GM12878 (cell line): ENCODE results near the gene DNAJC5. TPM values are rescaled to one million over a fixed set of nuclear protein-coding genes. Genes with fewer than 3 reads are reported as not detected.
A peak's percentile ranks its signal among the peaks of the same experiment; 100 is the strongest.

Experiments
- BRCA1 ChIP-seq: IDR thresholded peaks from 2 replicates; pipeline ENCODE4 v1.6.1; 2011; ENCODE audit warnings: low read depth, low read length, improper control_type of control experiment
- MEF2B ChIP-seq: fragments of 450-650 bp; IDR thresholded peaks from 2 replicates; pipeline ENCODE4 v1.6.1; 2018; ENCODE audit warnings: mild to moderate bottlenecking, moderate library complexity; ENCODE audit not compliant: partially characterized antibody, poor library complexity, severe bottlenecking
- MTA3 ChIP-seq: IDR thresholded peaks from 2 replicates; pipeline ENCODE4 v1.6.1; 2012; ENCODE audit warnings: low read length, inconsistent platforms, borderline replicate concordance
- STAT1 ChIP-seq: fragments of 450-650 bp; conservative IDR thresholded peaks from 2 replicates; pipeline ENCODE4 v1.6.1; 2014; ENCODE audit warnings: antibody characterized with exemption, mild to moderate bottlenecking
- polyA plus RNA-seq, 11 experiments: library from polyadenylated mRNA; depleted of rRNA in 4 of 11; unstranded in 6 of 11; stranded (reverse) in 5 of 11; fragments of >200 nt; fragmentation: Nextera tagmentation in 4 of 11; fragmentation: Illumina TruSeq in 1 of 11; extraction: Ambion mirVana in 4 of 11; extraction: Trizol in 1 of 11; gene quantifications; 1 replicate in 1 of 11; 2 replicates in 10 of 11; pipeline versions ENCODE4 v1.2.1 to v1.2.3, GENCODE V29; 2011 to 2016; ENCODE audit warnings: inconsistent platforms in 2 of 11, missing spikeins in 2 of 11, low read depth in 1 of 11
- total RNA-seq, 4 experiments: library from RNA; depleted of rRNA in 3 of 4; stranded (reverse); fragments of >200 nt in 3 of 4; fragmentation: Illumina TruSeq in 1 of 4; extraction: Trizol in 1 of 4; gene quantifications; 2 replicates each; pipeline versions ENCODE4 v1.2.1 to v1.2.3, GENCODE V29; 2013 to 2021
- TF ChIP-seq, protein P1 (sequence below): fragments of 150-350 bp; IDR thresholded peaks from 2 replicates; pipeline ENCODE4 v1.6.1; 2014; ENCODE audit warnings: mild to moderate bottlenecking, low read depth, low read length
- TF ChIP-seq, protein P2 (sequence below): fragments of 450-650 bp; IDR thresholded peaks from 2 replicates; pipeline ENCODE4 v1.6.1; 2016; ENCODE audit warnings: mild to moderate bottlenecking, moderate library complexity, borderline replicate concordance
- TF ChIP-seq, protein P3 (sequence below): IDR thresholded peaks from 2 replicates; pipeline ENCODE4 v1.6.1; 2012; ENCODE audit warnings: improper control_type of control experiment, low read depth, low read length; ENCODE audit not compliant: insufficient replicate concordance
- TF ChIP-seq, protein P4 (sequence below): fragments of 450-650 bp; IDR thresholded peaks from 2 replicates; pipeline ENCODE4 v1.6.1; 2016; ENCODE audit warnings: mild to moderate bottlenecking

DNAJC5 gene
- total and polyA plus RNA-seq, 10 of the 15 experiments (the other 5 are each of a cell fraction or from before 2014, with no cell fraction given): 0.69 to 36.8 (median 17.0) TPM

DNA sequence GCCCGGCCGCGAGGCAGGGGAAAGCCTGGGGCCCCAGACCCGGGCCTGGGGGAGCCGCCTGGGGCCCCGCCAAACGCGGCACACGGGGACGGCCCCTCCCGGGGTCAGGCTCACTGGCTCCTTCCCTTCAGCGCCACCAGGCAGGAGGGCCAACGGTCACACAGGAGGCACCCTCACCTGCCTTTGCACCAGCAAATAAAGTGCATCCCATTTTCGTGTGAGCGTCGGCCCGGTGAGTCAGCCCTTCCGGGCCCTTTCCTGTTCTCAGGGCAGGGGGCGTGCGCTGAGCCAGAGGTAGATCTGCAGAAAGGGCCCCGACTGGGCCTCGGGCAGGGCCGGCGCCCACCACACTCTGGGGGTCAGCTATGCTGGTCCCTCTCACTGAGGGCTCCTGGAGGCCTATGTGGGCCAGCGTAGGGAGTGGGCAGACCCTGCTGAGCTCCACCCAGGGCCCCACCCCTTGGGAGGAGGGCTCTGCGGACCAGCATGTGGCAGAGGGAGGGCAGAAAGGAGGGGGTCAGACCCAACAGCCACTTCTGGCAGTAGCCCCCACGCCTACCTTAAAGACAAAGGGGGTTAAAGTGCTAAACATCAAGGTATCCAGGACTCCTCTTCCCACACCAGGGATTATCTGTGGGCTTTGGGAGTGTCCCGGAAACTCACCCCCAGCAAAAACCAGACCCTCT is 62.2 kb downstream of the DNAJC5 start (continued):
- 0 out of 2 replicates have a peak, but pooled peaks have one; percentile 60 for TF ChIP-seq STAT1
- no peak for TF ChIP-seq MTA3
- TF ChIP-seq BRCA1: no peak
- TF ChIP-seq, protein P1, sequence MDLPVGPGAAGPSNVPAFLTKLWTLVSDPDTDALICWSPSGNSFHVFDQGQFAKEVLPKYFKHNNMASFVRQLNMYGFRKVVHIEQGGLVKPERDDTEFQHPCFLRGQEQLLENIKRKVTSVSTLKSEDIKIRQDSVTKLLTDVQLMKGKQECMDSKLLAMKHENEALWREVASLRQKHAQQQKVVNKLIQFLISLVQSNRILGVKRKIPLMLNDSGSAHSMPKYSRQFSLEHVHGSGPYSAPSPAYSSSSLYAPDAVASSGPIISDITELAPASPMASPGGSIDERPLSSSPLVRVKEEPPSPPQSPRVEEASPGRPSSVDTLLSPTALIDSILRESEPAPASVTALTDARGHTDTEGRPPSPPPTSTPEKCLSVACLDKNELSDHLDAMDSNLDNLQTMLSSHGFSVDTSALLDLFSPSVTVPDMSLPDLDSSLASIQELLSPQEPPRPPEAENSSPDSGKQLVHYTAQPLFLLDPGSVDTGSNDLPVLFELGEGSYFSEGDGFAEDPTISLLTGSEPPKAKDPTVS: no peak
- TF ChIP-seq, protein P2, sequence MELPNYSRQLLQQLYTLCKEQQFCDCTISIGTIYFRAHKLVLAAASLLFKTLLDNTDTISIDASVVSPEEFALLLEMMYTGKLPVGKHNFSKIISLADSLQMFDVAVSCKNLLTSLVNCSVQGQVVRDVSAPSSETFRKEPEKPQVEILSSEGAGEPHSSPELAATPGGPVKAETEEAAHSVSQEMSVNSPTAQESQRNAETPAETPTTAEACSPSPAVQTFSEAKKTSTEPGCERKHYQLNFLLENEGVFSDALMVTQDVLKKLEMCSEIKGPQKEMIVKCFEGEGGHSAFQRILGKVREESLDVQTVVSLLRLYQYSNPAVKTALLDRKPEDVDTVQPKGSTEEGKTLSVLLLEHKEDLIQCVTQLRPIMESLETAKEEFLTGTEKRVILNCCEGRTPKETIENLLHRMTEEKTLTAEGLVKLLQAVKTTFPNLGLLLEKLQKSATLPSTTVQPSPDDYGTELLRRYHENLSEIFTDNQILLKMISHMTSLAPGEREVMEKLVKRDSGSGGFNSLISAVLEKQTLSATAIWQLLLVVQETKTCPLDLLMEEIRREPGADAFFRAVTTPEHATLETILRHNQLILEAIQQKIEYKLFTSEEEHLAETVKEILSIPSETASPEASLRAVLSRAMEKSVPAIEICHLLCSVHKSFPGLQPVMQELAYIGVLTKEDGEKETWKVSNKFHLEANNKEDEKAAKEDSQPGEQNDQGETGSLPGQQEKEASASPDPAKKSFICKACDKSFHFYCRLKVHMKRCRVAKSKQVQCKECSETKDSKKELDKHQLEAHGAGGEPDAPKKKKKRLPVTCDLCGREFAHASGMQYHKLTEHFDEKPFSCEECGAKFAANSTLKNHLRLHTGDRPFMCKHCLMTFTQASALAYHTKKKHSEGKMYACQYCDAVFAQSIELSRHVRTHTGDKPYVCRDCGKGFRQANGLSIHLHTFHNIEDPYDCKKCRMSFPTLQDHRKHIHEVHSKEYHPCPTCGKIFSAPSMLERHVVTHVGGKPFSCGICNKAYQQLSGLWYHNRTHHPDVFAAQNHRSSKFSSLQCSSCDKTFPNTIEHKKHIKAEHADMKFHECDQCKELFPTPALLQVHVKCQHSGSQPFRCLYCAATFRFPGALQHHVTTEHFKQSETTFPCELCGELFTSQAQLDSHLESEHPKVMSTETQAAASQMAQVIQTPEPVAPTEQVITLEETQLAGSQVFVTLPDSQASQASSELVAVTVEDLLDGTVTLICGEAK: no peak
- TF ChIP-seq, protein P3, sequence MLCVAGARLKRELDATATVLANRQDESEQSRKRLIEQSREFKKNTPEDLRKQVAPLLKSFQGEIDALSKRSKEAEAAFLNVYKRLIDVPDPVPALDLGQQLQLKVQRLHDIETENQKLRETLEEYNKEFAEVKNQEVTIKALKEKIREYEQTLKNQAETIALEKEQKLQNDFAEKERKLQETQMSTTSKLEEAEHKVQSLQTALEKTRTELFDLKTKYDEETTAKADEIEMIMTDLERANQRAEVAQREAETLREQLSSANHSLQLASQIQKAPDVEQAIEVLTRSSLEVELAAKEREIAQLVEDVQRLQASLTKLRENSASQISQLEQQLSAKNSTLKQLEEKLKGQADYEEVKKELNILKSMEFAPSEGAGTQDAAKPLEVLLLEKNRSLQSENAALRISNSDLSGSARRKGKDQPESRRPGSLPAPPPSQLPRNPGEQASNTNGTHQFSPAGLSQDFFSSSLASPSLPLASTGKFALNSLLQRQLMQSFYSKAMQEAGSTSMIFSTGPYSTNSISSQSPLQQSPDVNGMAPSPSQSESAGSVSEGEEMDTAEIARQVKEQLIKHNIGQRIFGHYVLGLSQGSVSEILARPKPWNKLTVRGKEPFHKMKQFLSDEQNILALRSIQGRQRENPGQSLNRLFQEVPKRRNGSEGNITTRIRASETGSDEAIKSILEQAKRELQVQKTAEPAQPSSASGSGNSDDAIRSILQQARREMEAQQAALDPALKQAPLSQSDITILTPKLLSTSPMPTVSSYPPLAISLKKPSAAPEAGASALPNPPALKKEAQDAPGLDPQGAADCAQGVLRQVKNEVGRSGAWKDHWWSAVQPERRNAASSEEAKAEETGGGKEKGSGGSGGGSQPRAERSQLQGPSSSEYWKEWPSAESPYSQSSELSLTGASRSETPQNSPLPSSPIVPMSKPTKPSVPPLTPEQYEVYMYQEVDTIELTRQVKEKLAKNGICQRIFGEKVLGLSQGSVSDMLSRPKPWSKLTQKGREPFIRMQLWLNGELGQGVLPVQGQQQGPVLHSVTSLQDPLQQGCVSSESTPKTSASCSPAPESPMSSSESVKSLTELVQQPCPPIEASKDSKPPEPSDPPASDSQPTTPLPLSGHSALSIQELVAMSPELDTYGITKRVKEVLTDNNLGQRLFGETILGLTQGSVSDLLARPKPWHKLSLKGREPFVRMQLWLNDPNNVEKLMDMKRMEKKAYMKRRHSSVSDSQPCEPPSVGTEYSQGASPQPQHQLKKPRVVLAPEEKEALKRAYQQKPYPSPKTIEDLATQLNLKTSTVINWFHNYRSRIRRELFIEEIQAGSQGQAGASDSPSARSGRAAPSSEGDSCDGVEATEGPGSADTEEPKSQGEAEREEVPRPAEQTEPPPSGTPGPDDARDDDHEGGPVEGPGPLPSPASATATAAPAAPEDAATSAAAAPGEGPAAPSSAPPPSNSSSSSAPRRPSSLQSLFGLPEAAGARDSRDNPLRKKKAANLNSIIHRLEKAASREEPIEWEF: no peak
- TF ChIP-seq MEF2B: no peak
- TF ChIP-seq, protein P4, sequence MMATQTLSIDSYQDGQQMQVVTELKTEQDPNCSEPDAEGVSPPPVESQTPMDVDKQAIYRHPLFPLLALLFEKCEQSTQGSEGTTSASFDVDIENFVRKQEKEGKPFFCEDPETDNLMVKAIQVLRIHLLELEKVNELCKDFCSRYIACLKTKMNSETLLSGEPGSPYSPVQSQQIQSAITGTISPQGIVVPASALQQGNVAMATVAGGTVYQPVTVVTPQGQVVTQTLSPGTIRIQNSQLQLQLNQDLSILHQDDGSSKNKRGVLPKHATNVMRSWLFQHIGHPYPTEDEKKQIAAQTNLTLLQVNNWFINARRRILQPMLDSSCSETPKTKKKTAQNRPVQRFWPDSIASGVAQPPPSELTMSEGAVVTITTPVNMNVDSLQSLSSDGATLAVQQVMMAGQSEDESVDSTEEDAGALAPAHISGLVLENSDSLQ: no peak
